Neural crest cell (in vitro differentiated cells): ENCODE measurements around the gene PHKA2. TPM values are rescaled to one million over a fixed set of nuclear protein-coding genes. Genes with fewer than 3 reads are reported as not detected.

Experiments used
- DNase-seq: peaks from one replicate; pipeline ENCODE4 v3.0.0; 2021; ENCODE audit warnings: low read depth, mixed read lengths, low spot score
- H3K27ac Mint-ChIP-seq: one replicate; pipeline ENCODE4 v1.8.0; 2021; ENCODE audit warnings: mild to moderate bottlenecking, mixed read lengths; ENCODE audit not compliant: unreplicated experiment
- H3K27me3 Mint-ChIP-seq: 2 replicates; pipeline ENCODE4 v1.8.0; 2021; ENCODE audit warnings: low read depth, mild to moderate bottlenecking, mixed read lengths
- H3K36me3 Mint-ChIP-seq: 2 replicates; pipeline ENCODE4 v1.8.0; 2021; ENCODE audit warnings: low read depth, mild to moderate bottlenecking, mixed read lengths
- H3K4me1 Mint-ChIP-seq: 2 replicates; pipeline ENCODE4 v1.8.0; 2021; ENCODE audit warnings: mixed read lengths
- H3K4me3 Mint-ChIP-seq: one replicate; pipeline ENCODE4 v1.8.0; 2021; ENCODE audit warnings: mild to moderate bottlenecking, mixed read lengths
- H3K9me3 Mint-ChIP-seq: 2 replicates; pipeline ENCODE4 v1.8.0; 2021; ENCODE audit warnings: mixed read lengths
- total RNA-seq: library from RNA; stranded (reverse); gene quantifications from 2 replicates; pipeline ENCODE4 v1.2.1, GENCODE V29; 2021
- TF ChIP-seq, protein P1 (sequence below): fragments of 200-600 bp; sonication (generic); conservative IDR thresholded peaks from 2 replicates; pipeline ENCODE4 v1.5.0; 2021; ENCODE audit warnings: antibody characterized with exemption, mild to moderate bottlenecking

PHKA2 gene
- total RNA-seq, 1 donor from 2014 or later = 28.0 TPM

- H3K27me3 Mint-ChIP-seq = no peaks in the 10 kb centered on the region
- H3K9me3 Mint-ChIP-seq = no peaks in the 10 kb centered on the region
- DNase-seq = no peak
- TF ChIP-seq, protein P1, sequence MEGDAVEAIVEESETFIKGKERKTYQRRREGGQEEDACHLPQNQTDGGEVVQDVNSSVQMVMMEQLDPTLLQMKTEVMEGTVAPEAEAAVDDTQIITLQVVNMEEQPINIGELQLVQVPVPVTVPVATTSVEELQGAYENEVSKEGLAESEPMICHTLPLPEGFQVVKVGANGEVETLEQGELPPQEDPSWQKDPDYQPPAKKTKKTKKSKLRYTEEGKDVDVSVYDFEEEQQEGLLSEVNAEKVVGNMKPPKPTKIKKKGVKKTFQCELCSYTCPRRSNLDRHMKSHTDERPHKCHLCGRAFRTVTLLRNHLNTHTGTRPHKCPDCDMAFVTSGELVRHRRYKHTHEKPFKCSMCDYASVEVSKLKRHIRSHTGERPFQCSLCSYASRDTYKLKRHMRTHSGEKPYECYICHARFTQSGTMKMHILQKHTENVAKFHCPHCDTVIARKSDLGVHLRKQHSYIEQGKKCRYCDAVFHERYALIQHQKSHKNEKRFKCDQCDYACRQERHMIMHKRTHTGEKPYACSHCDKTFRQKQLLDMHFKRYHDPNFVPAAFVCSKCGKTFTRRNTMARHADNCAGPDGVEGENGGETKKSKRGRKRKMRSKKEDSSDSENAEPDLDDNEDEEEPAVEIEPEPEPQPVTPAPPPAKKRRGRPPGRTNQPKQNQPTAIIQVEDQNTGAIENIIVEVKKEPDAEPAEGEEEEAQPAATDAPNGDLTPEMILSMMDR = no peak
- peaks cover 8% of the 10 kb centered on the region for H3K36me3 Mint-ChIP-seq
- no peaks in the 10 kb centered on the region for H3K4me1 Mint-ChIP-seq
- no peak overlapping the region for H3K27ac Mint-ChIP-seq
- no peak overlapping the region for H3K4me3 Mint-ChIP-seq
Observed at GRCh38 chrX:18924507-18925088, 59.3 kb downstream of the PHKA2 start.

- Mint-ChIP-seq H3K4me3 (no peak overlapping the region), H3K9me3 (peaks cover 7% of the 10 kb centered on the region), H3K4me1 (no peaks in the 10 kb centered on the region), H3K36me3 (peaks cover 23% of the 10 kb centered on the region), H3K27me3 (no peaks in the 10 kb centered on the region), H3K27ac (no peak overlapping the region)
- DNase-seq = no peak
- TF ChIP-seq, protein P1 = no peak
Observed at GRCh38 chrX:18920566-18920965, 63.3 kb downstream of the PHKA2 start.

DNA sequence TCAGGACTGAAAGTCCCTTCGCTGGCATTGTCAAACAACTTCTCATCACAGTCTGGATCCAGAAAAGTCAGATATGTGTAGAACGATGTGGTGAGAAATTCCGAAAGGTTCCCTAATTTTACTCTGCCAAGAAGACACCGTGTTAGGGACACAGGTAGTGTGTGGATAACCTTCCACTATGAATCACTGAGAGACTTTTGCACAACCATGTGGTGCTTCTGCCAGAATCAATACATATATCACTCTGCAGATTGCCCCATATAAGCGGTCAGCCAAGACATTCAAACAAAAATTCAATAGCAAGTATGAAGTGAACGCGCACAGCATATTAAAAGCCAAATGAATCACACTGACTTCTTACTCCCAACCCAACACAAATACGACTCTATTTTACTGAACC, 63.8 kb downstream of the PHKA2 start:
- peaks cover 24% of the 10 kb centered on the region for H3K36me3 Mint-ChIP-seq
- H3K4me1 Mint-ChIP-seq = no peaks in the 10 kb centered on the region
- H3K4me3 Mint-ChIP-seq = no peak overlapping the region
- peaks cover 7% of the 10 kb centered on the region for H3K9me3 Mint-ChIP-seq
- H3K27ac Mint-ChIP-seq = no peak overlapping the region
- no peak for DNase-seq
- TF ChIP-seq, protein P1 = no peak
- H3K27me3 Mint-ChIP-seq = no peaks in the 10 kb centered on the region

GRCh38 chrX:18917831-18918230, 66.1 kb downstream of the PHKA2 start:
- Mint-ChIP-seq H3K9me3 (peaks cover 7% of the 10 kb centered on the region), H3K27ac (no peak overlapping the region), H3K36me3 (peaks cover 31% of the 10 kb centered on the region), H3K4me3 (no peak overlapping the region), H3K4me1 (no peaks in the 10 kb centered on the region), H3K27me3 (no peaks in the 10 kb centered on the region)
- DNase-seq = no peak
- TF ChIP-seq, protein P1 = no peak

- no peak overlapping the region for H3K27ac Mint-ChIP-seq
- DNase-seq = no peak
- no peaks in the 10 kb centered on the region for H3K4me1 Mint-ChIP-seq
- TF ChIP-seq, protein P1 = no peak
- H3K36me3 Mint-ChIP-seq = no peaks in the 10 kb centered on the region
- H3K9me3 Mint-ChIP-seq = no peaks in the 10 kb centered on the region
- no peak overlapping the region for H3K4me3 Mint-ChIP-seq
- H3K27me3 Mint-ChIP-seq = no peaks in the 10 kb centered on the region
Observed at GRCh38 chrX:18906286-18906685, 77.6 kb downstream of the PHKA2 start.
